Activated CD8-positive, alpha-beta memory T cell treated with anti-CD3 and anti-CD28 coated beads for 4 hours (primary cell): Measurements from ENCODE around the gene PCDH9.

ENCODE experiments used
- DNase-seq, 2 donors: peaks; one replicate each; pipeline ENCODE4 v3.0.0-alpha.2; 2020; ENCODE audit warnings: low read depth in 2 of 2

PCDH9 gene

GRCh38 chr13:66971004-66971403, 259.1 kb downstream of the PCDH9 start:
- no peak for DNase-seq

- no peak for DNase-seq
These were observed 260.8 kb downstream of the PCDH9 start for GRCh38 chr13:66969291-66969690.

- DNase-seq, result no peak
These were observed 262.1 kb downstream of the PCDH9 start for GRCh38 chr13:66967811-66968597.

GRCh38 chr13:66965181-66965580, 265.0 kb downstream of the PCDH9 start:
- DNase-seq, result no peak

GRCh38 chr13:66962953-66963352, 267.2 kb downstream of the PCDH9 start:
- no peak for DNase-seq

- no peak for DNase-seq
These were observed 271.5 kb downstream of the PCDH9 start for GRCh38 chr13:66958611-66959010.

GRCh38 chr13:66952507-66952906, 277.6 kb downstream of the PCDH9 start:
- no peak for DNase-seq

- DNase-seq, result no peak
These were observed 278.7 kb downstream of the PCDH9 start for GRCh38 chr13:66951426-66951825.

GRCh38 chr13:66950666-66951065, 279.5 kb downstream of the PCDH9 start:
- DNase-seq, result no peak

- DNase-seq, result no peak
These were observed 281.2 kb downstream of the PCDH9 start for GRCh38 chr13:66948910-66949309.

GRCh38 chr13:66943530-66943929, 286.6 kb downstream of the PCDH9 start:
- DNase-seq, result no peak

GRCh38 chr13:66940113-66940512, 290.0 kb downstream of the PCDH9 start:
- DNase-seq, result no peak

GRCh38 chr13:66937423-66937822, 292.7 kb downstream of the PCDH9 start:
- DNase-seq, result no peak

GRCh38 chr13:66933994-66934393, 296.1 kb downstream of the PCDH9 start:
- no peak for DNase-seq

GRCh38 chr13:66933527-66933926, 296.6 kb downstream of the PCDH9 start:
- no peak for DNase-seq

- DNase-seq, result no peak
These were observed 302.6 kb downstream of the PCDH9 start for GRCh38 chr13:66927562-66927961.

- no peak for DNase-seq
These were observed 303.1 kb downstream of the PCDH9 start for GRCh38 chr13:66926851-66927524.

GRCh38 chr13:66926200-66926850, 303.8 kb downstream of the PCDH9 start:
- DNase-seq, result no peak

GRCh38 chr13:66922444-66922843, 307.7 kb downstream of the PCDH9 start:
- no peak for DNase-seq

- DNase-seq, result no peak
These were observed 308.7 kb downstream of the PCDH9 start for GRCh38 chr13:66921437-66921836.

- no peak for DNase-seq
These were observed 314.4 kb downstream of the PCDH9 start for GRCh38 chr13:66915596-66916185.

- DNase-seq, result no peak
These were observed 316.0 kb downstream of the PCDH9 start for GRCh38 chr13:66914155-66914554.
